Smooth muscle cell (in vitro differentiated cells): Measurements from ENCODE around the gene PRRC2B. TPM values are rescaled to one million over a fixed set of nuclear protein-coding genes. Genes with fewer than 3 reads are reported as not detected.
"Not testable (repeated sequence)": the region's sequence is repeated elsewhere in the genome, so short reads cannot be mapped to it uniquely, and the experiment has no call there.

Experiments used
- DNase-seq: peaks from one replicate; lab custom pipeline; 2025; ENCODE audit not compliant: unreplicated experiment; lab: John Stamatoyannopoulos, UW
- H2AFZ ChIP-seq: fragments of 200-600 bp; sonication (generic); 2 replicates; pipeline ENCODE4 v1.6.0; 2016; ENCODE audit warnings: antibody characterized with exemption, low read depth, mild to moderate bottlenecking
- H3F3A ChIP-seq: fragments of 200-600 bp; sonication (generic); 2 replicates; pipeline ENCODE4 v1.6.0; 2017; ENCODE audit warnings: antibody characterized with exemption, low read depth
- H3K27ac ChIP-seq: fragments of 200-600 bp; sonication (generic); 2 replicates; pipeline ENCODE4 v1.5.1; 2016; ENCODE audit warnings: low read depth, mild to moderate bottlenecking
- H3K27me3 ChIP-seq: fragments of 200-600 bp; sonication (generic); 2 replicates; pipeline ENCODE4 v1.6.1; 2016; ENCODE audit warnings: low read depth, mild to moderate bottlenecking
- H3K36me3 ChIP-seq: fragments of 200-600 bp; sonication (generic); 2 replicates; pipeline ENCODE4 v1.5.1; 2016; ENCODE audit warnings: low read depth
- H3K4me1 ChIP-seq: fragments of 200-600 bp; sonication (generic); 2 replicates; pipeline ENCODE4 v1.5.1; 2016; ENCODE audit warnings: low read depth
- H3K4me2 ChIP-seq: fragments of 200-600 bp; sonication (generic); 2 replicates; pipeline ENCODE4 v1.6.0; 2016; ENCODE audit warnings: mild to moderate bottlenecking
- H3K4me3 ChIP-seq: fragments of 200-600 bp; sonication (generic); 2 replicates; pipeline ENCODE4 v1.5.1; 2016; ENCODE audit warnings: mild to moderate bottlenecking
- H3K79me2 ChIP-seq: fragments of 200-600 bp; sonication (generic); 2 replicates; pipeline ENCODE4 v1.6.0; 2016; ENCODE audit warnings: low read depth, mild to moderate bottlenecking
- H3K9ac ChIP-seq: fragments of 200-600 bp; sonication (generic); 2 replicates; pipeline ENCODE4 v1.6.0; 2016; ENCODE audit warnings: low read depth
- H3K9me3 ChIP-seq: fragments of 200-600 bp; sonication (generic); replicated peaks from 2 replicates; pipeline ENCODE4 v1.5.1; 2016; ENCODE audit warnings: low read depth
- H4K20me1 ChIP-seq: fragments of 200-600 bp; sonication (generic); 2 replicates; pipeline ENCODE4 v1.6.0; 2016; ENCODE audit warnings: low read depth
- CTCF ChIP-seq: fragments of 200-600 bp; sonication (generic); IDR thresholded peaks from 2 replicates; pipeline ENCODE4 v1.5.1; 2017; ENCODE audit warnings: borderline replicate concordance, mild to moderate bottlenecking, antibody characterized with exemption; ENCODE audit not compliant: insufficient read depth, poor library complexity, severe bottlenecking
- WGBS: methylation state at CpG from one replicate; pipeline ENCODE4 v1.1.7; 2016; ENCODE audit warnings: low lambda C conversion rate; 5-methylcytosine and 5-hydroxymethylcytosine counted together
- polyA plus RNA-seq: library from polyadenylated mRNA; unstranded; fragments of >200 nt; fragmentation: Nextera tagmentation; extraction: Ambion mirVana; gene quantifications from 2 replicates; pipeline ENCODE4 v1.2.1, GENCODE V29; 2016
- total RNA-seq: library from RNA; depleted of rRNA; stranded (reverse); fragments of >200 nt; gene quantifications from 2 replicates; pipeline ENCODE4 v1.2.3, GENCODE V29; 2014

Gene PRRC2B
- total and polyA plus RNA-seq, 2 experiments from 2014 or later, result 38.6 to 97.2 TPM

- DNase-seq, result no peak
- Histone ChIP-seq H3F3A (no peaks in the 10 kb centered on the region), H3K4me1 (peaks cover 3% of the 10 kb centered on the region), H3K9ac (no peak overlapping the region), H3K4me2 (no peak overlapping the region), H3K27me3 (no peaks in the 10 kb centered on the region), H2AFZ (no peak overlapping the region), H3K27ac (no peak overlapping the region), H3K4me3 (no peak overlapping the region), H3K36me3 (no peaks in the 10 kb centered on the region), H3K9me3 (no peaks in the 10 kb centered on the region), H4K20me1 (no peaks in the 10 kb centered on the region), H3K79me2 (peaks cover 3% of the 10 kb centered on the region)
- no peak for TF ChIP-seq CTCF
- WGBS, result 85% methylated on average over 2 of the region's 2 CpGs
Measured at GRCh38 chr9:131367450-131367849, 26.4 kb upstream of the PRRC2B start.

DNA sequence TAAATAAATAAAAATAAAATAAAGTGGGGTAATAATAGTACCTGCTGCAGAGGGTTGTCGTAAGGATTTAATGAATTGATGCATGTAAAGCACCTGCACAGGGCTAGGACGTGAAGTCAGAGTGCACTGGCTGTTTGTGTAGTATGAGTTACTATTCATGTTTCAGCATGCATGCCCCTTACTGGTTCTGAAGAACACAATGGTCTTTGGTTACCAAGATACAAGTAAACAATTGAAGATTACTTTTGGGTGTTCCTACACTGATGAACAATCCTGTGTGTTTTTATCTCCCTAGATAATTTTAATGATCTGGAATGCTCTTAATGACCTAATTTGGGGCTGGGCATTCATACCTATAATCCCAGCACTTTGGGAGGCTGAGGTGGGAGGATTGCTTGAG, 23.2 kb upstream of the PRRC2B start:
- H3K4me3 ChIP-seq, result no peak overlapping the region
- TF ChIP-seq CTCF, result no peak
- no peak overlapping the region for H3K4me2 ChIP-seq
- H3K79me2 ChIP-seq, result peaks cover 4% of the 10 kb centered on the region
- no peak for DNase-seq
- WGBS, result 84% methylated on average over 2 of the region's 2 CpGs
- no peaks in the 10 kb centered on the region for H3K9me3 ChIP-seq
- H3K4me1 ChIP-seq, result peaks cover 9% of the 10 kb centered on the region
- no peaks in the 10 kb centered on the region for H4K20me1 ChIP-seq
- H3K27me3 ChIP-seq, result no peaks in the 10 kb centered on the region
- H3K36me3 ChIP-seq, result no peaks in the 10 kb centered on the region
- H3F3A ChIP-seq, result no peaks in the 10 kb centered on the region
- H2AFZ ChIP-seq, result no peak overlapping the region
- no peak overlapping the region for H3K27ac ChIP-seq
- no peak overlapping the region for H3K9ac ChIP-seq

GRCh38 chr9:131372599-131372973, 21.3 kb upstream of the PRRC2B start:
- H3K27ac ChIP-seq, result peak overlapping the region; percentile 68
- H3K4me2 ChIP-seq, result peak overlapping the region; percentile 90
- H3K4me3 ChIP-seq, result peak overlapping the region; percentile 70
- not testable (repeated sequence) for H3K9me3 ChIP-seq, H3K27me3 ChIP-seq, H3K36me3 ChIP-seq, DNase-seq, H3K9ac ChIP-seq, H3K79me2 ChIP-seq, H3F3A ChIP-seq, H3K4me1 ChIP-seq, H4K20me1 ChIP-seq
- peak overlapping the region; percentile 83 for H2AFZ ChIP-seq
- WGBS, result 52% methylated on average over 17 of the region's 17 CpGs

DNA sequence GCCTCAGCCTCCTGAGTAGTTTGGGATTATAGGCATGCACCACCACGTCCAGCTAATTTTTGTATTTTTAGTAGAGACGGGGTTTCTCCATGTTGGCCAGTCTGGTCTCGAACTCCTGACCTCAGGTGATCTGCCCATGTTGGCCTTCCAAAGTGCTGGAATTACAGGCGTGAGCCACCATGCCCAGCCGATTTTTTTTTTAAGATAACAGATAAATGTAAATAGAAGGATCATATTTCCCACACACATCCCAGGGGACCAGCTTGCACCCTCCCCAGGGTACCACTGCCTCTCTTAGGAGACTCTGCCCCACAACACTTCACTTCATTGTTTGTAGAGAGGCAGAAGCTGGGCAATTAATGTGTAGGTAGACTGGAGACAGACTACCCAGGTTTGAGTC, 19.2 kb upstream of the PRRC2B start:
- H3K4me3 ChIP-seq, H4K20me1 ChIP-seq, H3K4me1 ChIP-seq, H3K9ac ChIP-seq, H2AFZ ChIP-seq, H3K36me3 ChIP-seq, H3K27ac ChIP-seq, H3F3A ChIP-seq, H3K79me2 ChIP-seq, H3K9me3 ChIP-seq, H3K27me3 ChIP-seq, DNase-seq: not testable (repeated sequence)
- 85% methylated on average over 5 of the region's 5 CpGs for WGBS
- peak overlapping the region; percentile 86 for H3K4me2 ChIP-seq

DNA sequence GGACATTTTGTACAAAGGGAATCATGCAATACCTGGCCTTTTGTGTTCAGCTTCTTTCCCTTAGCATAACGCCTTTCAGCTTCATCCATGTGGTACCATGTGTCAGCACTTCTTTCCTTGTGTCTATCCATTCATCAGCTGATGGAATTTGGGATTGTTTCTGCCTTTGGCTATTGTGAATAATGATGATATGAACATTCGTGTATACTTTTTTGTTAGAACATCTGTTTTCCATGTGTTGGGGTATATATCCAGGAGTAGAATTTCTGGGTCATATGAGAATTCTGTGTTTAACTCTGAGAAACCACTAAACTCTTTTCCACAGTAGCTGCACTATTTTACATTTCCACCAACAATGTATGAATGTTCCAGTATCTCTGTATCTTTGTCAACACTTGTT, 14.8 kb upstream of the PRRC2B start:
- WGBS, result 92% methylated on average over 2 of the region's 2 CpGs
- H3K27ac ChIP-seq, result no peak overlapping the region
- peaks cover 6% of the 10 kb centered on the region for H4K20me1 ChIP-seq
- TF ChIP-seq CTCF, result no peak
- no peaks in the 10 kb centered on the region for H3F3A ChIP-seq
- H3K4me1 ChIP-seq, result peaks cover 22% of the 10 kb centered on the region
- H3K36me3 ChIP-seq, result no peaks in the 10 kb centered on the region
- H3K4me2 ChIP-seq, result no peak overlapping the region
- H3K79me2 ChIP-seq, result no peaks in the 10 kb centered on the region
- H3K9ac ChIP-seq, result no peak overlapping the region
- H3K9me3 ChIP-seq, result no peaks in the 10 kb centered on the region
- no peak overlapping the region for H2AFZ ChIP-seq
- no peak overlapping the region for H3K4me3 ChIP-seq
- DNase-seq, result no peak
- no peaks in the 10 kb centered on the region for H3K27me3 ChIP-seq
